ENCODE data around the gene TNKS1BP1. TPM values are rescaled to one million over a fixed set of nuclear protein-coding genes. Genes with fewer than 3 reads are reported as not detected.

The TNKS1BP1 gene
- total RNA-seq, 1 experiment from 2014 or later = 218 TPM

DNA sequence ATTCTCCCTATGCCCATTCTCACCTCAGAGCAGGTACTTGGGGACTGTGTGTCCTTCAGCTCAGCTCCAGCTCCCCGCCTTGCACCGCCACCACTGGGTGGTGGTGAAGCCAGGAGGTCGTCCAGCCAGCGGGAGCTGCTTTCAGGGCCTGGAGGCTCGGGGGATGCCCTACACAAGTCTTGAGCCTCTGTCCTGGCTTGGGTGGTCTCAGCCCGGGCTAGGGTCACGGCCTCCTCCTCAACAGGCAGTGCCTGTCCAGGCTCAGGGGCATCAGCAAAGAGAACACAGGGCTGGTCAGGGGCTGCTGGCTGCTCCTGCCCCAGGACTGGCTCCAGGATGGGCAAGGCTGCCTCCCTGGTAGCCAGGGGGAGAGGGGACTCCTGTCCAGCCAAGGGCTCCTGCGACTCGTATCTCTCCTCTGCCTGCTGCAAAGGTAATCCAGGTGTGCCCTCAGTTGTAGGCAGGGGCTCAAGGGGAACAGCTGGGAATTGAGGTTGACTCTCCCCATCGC is 12.2 kb downstream of the TNKS1BP1 start:
- Histone ChIP-seq H4K20me1 (ENCODE audit: insufficient read depth) (peaks cover 52% of the 10 kb centered on the region), H3K36me3 (ENCODE audit: low read depth) (peaks cover 34% of the 10 kb centered on the region), H3K4me2 (peak overlapping the region; percentile 95), H3F3A (ENCODE audit: insufficient read depth, low read depth) (peaks cover 42% of the 10 kb centered on the region), H3K9me2 (ENCODE audit: insufficient read depth) (no peaks in the 10 kb centered on the region), H3K4me3 (no peak overlapping the region), H3K4me1 (replicated peaks; ENCODE audit: insufficient read depth) (peaks cover 48% of the 10 kb centered on the region), H2AFZ (no peak overlapping the region), H3K27ac (peak overlapping the region; percentile 67; the same call in 1 of the 2 replicates), H3K79me2 (ENCODE audit: low read depth) (peaks cover 31% of the 10 kb centered on the region), H3K27me3 (ENCODE audit: insufficient read depth, low read depth) (no peaks in the 10 kb centered on the region), H3K9me3 (ENCODE audit: insufficient read depth, low read depth) (no peaks in the 10 kb centered on the region)
- intact Hi-C loops (cut with micrococcal nuclease; ENCODE audit: unreplicated experiment) = no loop called here
- ChIA-PET CTCF (interaction anchor here (2.3 kb wide), 1 partner anchor 10 kb away, joined by 15 read pairs; no protein-coding TSS in a partner anchor), POLR2A (ENCODE audit: unreplicated experiment) (no interaction called here)
- DNase-seq = peak in 1 of 2 experiments; percentile 30
- BruUV-seq (replicated peaks) = no TSS peak
- TF ChIP-seq, protein P1, sequence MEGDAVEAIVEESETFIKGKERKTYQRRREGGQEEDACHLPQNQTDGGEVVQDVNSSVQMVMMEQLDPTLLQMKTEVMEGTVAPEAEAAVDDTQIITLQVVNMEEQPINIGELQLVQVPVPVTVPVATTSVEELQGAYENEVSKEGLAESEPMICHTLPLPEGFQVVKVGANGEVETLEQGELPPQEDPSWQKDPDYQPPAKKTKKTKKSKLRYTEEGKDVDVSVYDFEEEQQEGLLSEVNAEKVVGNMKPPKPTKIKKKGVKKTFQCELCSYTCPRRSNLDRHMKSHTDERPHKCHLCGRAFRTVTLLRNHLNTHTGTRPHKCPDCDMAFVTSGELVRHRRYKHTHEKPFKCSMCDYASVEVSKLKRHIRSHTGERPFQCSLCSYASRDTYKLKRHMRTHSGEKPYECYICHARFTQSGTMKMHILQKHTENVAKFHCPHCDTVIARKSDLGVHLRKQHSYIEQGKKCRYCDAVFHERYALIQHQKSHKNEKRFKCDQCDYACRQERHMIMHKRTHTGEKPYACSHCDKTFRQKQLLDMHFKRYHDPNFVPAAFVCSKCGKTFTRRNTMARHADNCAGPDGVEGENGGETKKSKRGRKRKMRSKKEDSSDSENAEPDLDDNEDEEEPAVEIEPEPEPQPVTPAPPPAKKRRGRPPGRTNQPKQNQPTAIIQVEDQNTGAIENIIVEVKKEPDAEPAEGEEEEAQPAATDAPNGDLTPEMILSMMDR (conservative IDR thresholded peaks at IDR 0.05) = no peak
- TF ChIP-seq EZH2 (IDR thresholded peaks at IDR 0.05; ENCODE audit: low read depth) = no peak

- Histone ChIP-seq H3K27ac (peak overlapping the region; percentile 67), H3K36me3 (ENCODE audit: low read depth) (peaks cover 22% of the 10 kb centered on the region), H3K9me2 (ENCODE audit: insufficient read depth) (no peaks in the 10 kb centered on the region), H3K4me2 (peak overlapping the region; percentile 95), H3K4me3 (peak overlapping the region; percentile 57), H3K79me2 (ENCODE audit: low read depth) (peaks cover 39% of the 10 kb centered on the region), H3K9me3 (ENCODE audit: insufficient read depth, low read depth) (no peaks in the 10 kb centered on the region), H4K20me1 (ENCODE audit: insufficient read depth) (peaks cover 48% of the 10 kb centered on the region), H3K4me1 (replicated peaks; ENCODE audit: insufficient read depth) (peaks cover 54% of the 10 kb centered on the region), H2AFZ (no peak overlapping the region), H3F3A (ENCODE audit: insufficient read depth, low read depth) (peaks cover 44% of the 10 kb centered on the region), H3K27me3 (ENCODE audit: insufficient read depth, low read depth) (no peaks in the 10 kb centered on the region)
- TF ChIP-seq EZH2 (IDR thresholded peaks at IDR 0.05; ENCODE audit: low read depth) = no peak
- TF ChIP-seq, protein P1 (conservative IDR thresholded peaks at IDR 0.05) = no peak
- ChIA-PET CTCF (interaction anchor here (0.5 to 2.3 kb wide), 4 partner anchors 11 to 226 kb away, joined by 3 to 15 read pairs (median 4); no protein-coding TSS in a partner anchor), POLR2A (ENCODE audit: unreplicated experiment) (interaction anchor here (0.5 to 1.2 kb wide), 7 partner anchors 11 to 331 kb away, joined by 3 to 10 read pairs (median 6); no protein-coding TSS in a partner anchor)
- intact Hi-C loops (cut with micrococcal nuclease; ENCODE audit: unreplicated experiment) = loop anchor here (1.0 kb wide), 4 partner anchors 11 to 195 kb away; no protein-coding TSS in a partner anchor
- DNase-seq = peak; percentile 94 to 99
- BruUV-seq (replicated peaks) = no TSS peak
Observed at GRCh38 chr11:57311109-57311936, 13.4 kb downstream of the TNKS1BP1 start.

GRCh38 chr11:57310630-57311086 is 14.1 kb downstream of the TNKS1BP1 start:
- H4K20me1 ChIP-seq (ENCODE audit: insufficient read depth) = peaks cover 44% of the 10 kb centered on the region
- H3K36me3 ChIP-seq (ENCODE audit: low read depth) = peaks cover 18% of the 10 kb centered on the region
- ChIA-PET POLR2A (ENCODE audit: unreplicated experiment) (interaction anchor here (0.5 to 1.2 kb wide), 3 partner anchors 15 to 196 kb away, joined by 3 to 9 read pairs (median 6); no protein-coding TSS in a partner anchor), CTCF (no interaction called here)
- peaks cover 44% of the 10 kb centered on the region for H3F3A ChIP-seq (ENCODE audit: insufficient read depth, low read depth)
- intact Hi-C loops (cut with micrococcal nuclease; ENCODE audit: unreplicated experiment) = loop anchor here (1.0 kb wide), 4 partner anchors 12 to 194 kb away; no protein-coding TSS in a partner anchor
- H3K9me3 ChIP-seq (ENCODE audit: insufficient read depth, low read depth) = no peaks in the 10 kb centered on the region
- H2AFZ ChIP-seq = no peak overlapping the region
- peak overlapping the region; percentile 95 for H3K4me2 ChIP-seq
- H3K27ac ChIP-seq = peak overlapping the region; percentile 67
- BruUV-seq (replicated peaks) = no TSS peak
- H3K4me1 ChIP-seq (replicated peaks; ENCODE audit: insufficient read depth) = peaks cover 54% of the 10 kb centered on the region
- H3K27me3 ChIP-seq (ENCODE audit: insufficient read depth, low read depth) = no peaks in the 10 kb centered on the region
- peak overlapping the region; percentile 57 for H3K4me3 ChIP-seq
- H3K79me2 ChIP-seq (ENCODE audit: low read depth) = peaks cover 46% of the 10 kb centered on the region
- no peak for TF ChIP-seq EZH2 (IDR thresholded peaks at IDR 0.05; ENCODE audit: low read depth)
- TF ChIP-seq, protein P1 (conservative IDR thresholded peaks at IDR 0.05) = no peak
- no peak for DNase-seq
- H3K9me2 ChIP-seq (ENCODE audit: insufficient read depth) = no peaks in the 10 kb centered on the region

Measured in PC-9 (cell line).